ENCODE data around the gene PRR20A.
"Not testable (repeated sequence)": the region's sequence is repeated elsewhere in the genome, so short reads cannot be mapped to it uniquely, and the experiment has no call there.

GRCh38 chr13:57140235-57140968 is at the start of gene PRR20A:
- TF ChIP-seq, protein P1, sequence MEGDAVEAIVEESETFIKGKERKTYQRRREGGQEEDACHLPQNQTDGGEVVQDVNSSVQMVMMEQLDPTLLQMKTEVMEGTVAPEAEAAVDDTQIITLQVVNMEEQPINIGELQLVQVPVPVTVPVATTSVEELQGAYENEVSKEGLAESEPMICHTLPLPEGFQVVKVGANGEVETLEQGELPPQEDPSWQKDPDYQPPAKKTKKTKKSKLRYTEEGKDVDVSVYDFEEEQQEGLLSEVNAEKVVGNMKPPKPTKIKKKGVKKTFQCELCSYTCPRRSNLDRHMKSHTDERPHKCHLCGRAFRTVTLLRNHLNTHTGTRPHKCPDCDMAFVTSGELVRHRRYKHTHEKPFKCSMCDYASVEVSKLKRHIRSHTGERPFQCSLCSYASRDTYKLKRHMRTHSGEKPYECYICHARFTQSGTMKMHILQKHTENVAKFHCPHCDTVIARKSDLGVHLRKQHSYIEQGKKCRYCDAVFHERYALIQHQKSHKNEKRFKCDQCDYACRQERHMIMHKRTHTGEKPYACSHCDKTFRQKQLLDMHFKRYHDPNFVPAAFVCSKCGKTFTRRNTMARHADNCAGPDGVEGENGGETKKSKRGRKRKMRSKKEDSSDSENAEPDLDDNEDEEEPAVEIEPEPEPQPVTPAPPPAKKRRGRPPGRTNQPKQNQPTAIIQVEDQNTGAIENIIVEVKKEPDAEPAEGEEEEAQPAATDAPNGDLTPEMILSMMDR (conservative IDR thresholded peaks at IDR 0.05) = not testable (repeated sequence)
- TF ChIP-seq EZH2 (IDR thresholded peaks at IDR 0.05; ENCODE audit: low read depth) = not testable (repeated sequence)

Measured in PC-9 (cell line).